Activated CD4-positive, alpha-beta T cell treated with anti-CD3 and anti-CD28 coated beads, Interleukin-2, amount 50 U/mL, for 4 hours (primary cell): ENCODE results near the gene SPHKAP.
"Not testable (repeated sequence)": the region's sequence is repeated elsewhere in the genome, so short reads cannot be mapped to it uniquely, and the experiment has no call there.

Experiments used
- DNase-seq, 2 experiments: peaks; one replicate each; pipeline ENCODE4 v3.0.0-alpha.2; 2020

Gene SPHKAP

DNA sequence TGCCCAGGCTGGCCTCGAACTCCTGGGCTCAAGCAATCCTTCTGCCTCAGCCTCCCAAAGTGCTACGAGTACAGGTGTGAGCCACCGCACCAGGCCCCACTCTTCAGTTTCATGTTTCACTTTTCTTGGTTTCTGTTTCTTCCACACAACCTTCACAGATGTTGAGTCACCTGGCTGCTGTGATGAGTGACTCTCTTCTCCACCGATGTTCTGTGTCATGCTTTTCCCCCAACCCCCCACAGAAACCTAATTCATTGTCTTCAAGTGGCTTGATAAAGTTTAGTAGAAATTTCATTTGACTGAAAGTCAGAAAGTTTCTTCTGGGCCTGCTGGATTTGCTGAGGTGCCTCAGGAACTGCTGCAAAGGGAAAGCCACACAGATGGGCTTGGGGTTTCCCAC, 78.5 kb downstream of the SPHKAP start:
- DNase-seq = no peak

GRCh38 chr2:228094377-228094921, 87.0 kb downstream of the SPHKAP start:
- DNase-seq = no peak

- no peak for DNase-seq
Observed at GRCh38 chr2:228092056-228092455, 89.4 kb downstream of the SPHKAP start.

- no peak for DNase-seq
Observed at GRCh38 chr2:228086561-228086960, 94.9 kb downstream of the SPHKAP start.

- no peak for DNase-seq
Observed at GRCh38 chr2:228084717-228085116, 96.8 kb downstream of the SPHKAP start.

- DNase-seq = no peak
Observed at GRCh38 chr2:228083131-228083530, 98.4 kb downstream of the SPHKAP start.

DNA sequence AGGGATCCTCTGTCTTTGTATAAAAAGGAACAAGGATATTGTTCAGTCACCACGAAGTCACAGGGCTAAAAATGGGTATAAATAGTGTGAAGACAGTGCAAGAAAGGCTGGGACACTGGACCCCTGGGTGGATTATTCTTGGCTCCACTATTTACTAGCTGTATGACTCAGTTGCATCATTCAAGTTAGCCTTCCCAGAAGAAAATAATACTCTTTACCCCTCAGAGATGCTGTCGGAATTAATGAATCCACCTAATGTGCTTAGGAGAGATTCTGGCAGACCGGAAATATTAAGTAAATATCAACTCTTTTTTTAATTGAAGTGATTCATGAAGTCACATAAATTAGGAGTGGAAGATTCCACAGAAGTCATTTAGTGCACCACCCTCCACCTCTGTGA, 98.9 kb downstream of the SPHKAP start:
- DNase-seq = no peak

DNA sequence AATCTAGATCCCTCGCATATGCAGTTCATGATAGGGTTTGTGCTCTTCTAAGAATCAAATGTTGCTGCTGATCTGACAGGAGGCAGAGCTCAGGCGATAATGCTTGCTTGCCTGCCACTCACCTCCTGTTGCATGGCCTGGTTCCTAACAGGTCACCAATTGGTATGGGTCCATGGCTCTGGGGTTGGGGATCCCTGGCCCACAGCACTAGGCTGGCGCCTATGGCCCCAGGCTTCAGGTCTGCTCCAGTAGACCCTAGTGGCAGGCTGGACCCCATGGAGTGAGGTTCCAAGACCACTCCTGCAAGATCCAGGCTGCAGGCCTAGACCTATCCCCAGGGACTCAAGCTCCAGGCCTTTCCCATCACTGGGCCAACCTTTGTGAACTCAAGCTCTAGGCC, 102.3 kb downstream of the SPHKAP start:
- no peak for DNase-seq

DNA sequence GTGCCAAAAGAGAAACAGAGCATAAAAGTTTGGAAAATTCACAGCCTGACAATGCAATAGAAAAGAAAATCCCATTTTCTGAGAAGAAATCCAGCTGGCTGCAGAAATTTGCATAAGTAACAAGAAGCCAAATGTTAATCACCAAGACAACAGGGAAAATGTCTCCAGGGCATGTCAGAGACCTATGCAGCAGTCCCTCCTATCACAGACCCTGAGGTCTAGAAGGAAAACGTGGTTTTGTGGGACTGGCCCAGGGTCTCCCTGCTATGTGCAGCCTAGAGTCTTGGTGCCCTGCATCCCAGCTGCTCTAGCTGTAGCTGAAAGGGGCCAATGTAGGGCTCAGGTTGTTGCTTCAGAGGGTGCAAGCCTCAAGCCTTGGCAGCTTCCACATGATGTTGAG, 104.8 kb downstream of the SPHKAP start:
- not testable (repeated sequence) for DNase-seq

- DNase-seq = no peak
Observed at GRCh38 chr2:228072669-228073068, 108.8 kb downstream of the SPHKAP start.

DNA sequence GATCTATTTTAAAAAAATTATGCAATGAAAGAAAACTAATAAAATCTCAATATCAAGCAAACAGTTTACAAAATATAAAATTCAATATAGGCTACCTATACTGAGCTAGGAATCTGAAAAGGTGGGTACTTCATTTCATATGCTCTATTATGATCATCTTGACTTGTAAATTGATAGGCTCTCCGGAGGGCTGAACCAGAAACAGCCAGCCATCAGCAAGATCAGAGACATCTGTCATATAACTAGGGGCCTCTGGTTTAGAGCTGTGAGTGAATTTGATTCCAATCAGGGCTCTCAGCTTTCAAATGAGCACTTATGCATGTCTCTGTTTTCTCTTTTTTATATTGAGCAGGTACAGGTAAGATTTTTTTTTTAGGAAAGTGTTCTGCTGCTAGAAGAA, 114.2 kb downstream of the SPHKAP start:
- no peak for DNase-seq

- DNase-seq = no peak
Observed at GRCh38 chr2:228066126-228066798, 115.2 kb downstream of the SPHKAP start.

DNA sequence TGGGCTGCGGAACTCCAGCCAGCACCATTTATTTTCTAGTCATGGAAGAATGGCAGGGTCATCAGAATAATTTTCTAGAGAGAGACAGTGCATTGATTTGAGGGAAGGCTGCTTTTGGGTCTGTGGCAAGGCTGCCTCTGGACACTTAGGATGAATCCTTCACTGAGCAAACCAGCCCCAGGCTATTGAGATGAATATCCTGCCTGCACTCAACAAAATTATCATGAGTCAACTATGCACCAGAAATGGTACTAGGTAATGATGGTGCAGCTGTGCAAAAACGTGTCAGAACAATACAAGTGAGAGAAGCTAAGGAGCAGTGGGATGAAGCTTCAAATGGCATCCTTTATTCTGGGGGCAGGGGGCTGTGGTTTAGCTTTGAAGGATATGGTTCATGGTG, 115.8 kb downstream of the SPHKAP start:
- no peak for DNase-seq

- DNase-seq = no peak
Observed at GRCh38 chr2:228064796-228065315, 116.6 kb downstream of the SPHKAP start.

DNA sequence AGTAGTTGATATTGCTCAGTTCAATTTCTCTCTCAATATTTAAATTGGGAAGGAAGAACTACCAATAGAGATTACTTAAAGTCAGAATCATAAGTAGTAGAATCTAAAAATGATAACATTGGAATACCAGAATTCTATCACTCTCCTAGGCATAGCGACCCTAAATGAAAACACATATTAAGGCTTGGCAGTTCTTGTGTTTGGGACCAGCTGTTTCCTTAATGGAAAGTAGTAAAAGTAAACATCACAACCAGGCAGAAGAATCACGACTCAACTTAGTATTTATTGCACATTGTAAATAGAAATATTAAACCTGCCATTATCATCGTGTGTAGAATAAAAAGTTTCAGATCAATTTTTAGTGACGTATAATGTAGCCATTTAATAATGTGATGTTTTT, 117.5 kb downstream of the SPHKAP start:
- DNase-seq = no peak

GRCh38 chr2:228063558-228063957, 117.9 kb downstream of the SPHKAP start:
- DNase-seq = no peak

- DNase-seq = no peak
Observed at GRCh38 chr2:228059735-228060134, 121.8 kb downstream of the SPHKAP start.

DNA sequence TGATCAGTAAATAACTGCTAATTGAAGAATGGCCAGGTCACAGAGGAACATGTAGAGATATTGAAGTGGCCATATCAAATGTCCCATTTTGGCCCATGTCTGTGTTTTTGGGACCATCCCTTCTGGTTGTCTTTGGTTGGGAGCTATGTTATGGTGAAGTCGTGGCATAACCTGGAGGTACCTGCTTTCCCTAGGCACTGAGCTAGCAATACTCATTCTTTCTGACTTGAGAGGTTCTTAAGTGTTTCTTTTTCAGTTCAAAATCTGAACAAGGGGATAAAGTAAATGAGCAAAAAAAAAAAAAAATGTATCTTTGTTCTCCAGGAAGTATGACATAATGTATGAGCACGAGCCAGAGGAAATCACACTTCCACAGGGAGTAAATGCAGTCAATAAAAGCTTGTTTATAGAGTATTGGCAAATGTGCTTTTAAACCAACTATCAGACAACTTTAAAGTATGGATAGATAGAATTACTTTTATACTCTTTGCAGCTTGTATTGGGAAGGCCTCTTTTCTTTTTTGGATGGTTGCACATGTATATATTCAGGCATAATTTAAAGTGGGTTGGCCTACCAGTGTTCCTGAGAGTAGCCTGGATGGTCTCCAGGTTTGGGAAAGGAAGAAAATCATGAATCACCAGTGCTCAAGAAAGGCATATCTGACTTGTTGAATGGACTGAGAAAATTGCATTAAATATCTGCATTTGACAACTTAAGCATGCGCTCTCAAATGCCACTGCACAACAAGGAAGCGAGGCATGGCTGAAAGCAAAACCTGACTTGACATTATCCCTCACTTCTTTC, 125.0 kb downstream of the SPHKAP start:
- DNase-seq = no peak

GRCh38 chr2:228048838-228049490, 132.5 kb downstream of the SPHKAP start:
- DNase-seq = no peak

DNA sequence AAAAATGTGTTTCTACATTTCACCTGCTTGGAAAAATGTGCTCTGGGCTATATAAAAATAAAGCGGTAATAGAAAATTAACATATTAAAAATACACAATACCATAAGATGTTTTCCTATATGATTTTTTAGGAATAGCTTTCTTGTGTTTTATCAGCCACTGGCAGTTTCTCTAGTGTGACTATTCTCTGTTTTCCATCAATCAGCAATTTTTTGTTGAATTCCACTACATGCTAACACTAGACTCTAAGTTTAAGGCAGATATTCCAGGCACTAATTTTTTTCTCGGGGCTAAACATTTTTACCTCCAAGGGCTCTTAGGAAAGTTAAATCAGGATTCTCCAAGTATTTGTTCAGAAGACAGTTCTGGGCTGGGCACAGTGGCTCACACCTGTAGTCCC, 140.5 kb downstream of the SPHKAP start:
- DNase-seq = no peak

- DNase-seq = no peak
Observed at GRCh38 chr2:228039752-228040534, 141.5 kb downstream of the SPHKAP start.

DNA sequence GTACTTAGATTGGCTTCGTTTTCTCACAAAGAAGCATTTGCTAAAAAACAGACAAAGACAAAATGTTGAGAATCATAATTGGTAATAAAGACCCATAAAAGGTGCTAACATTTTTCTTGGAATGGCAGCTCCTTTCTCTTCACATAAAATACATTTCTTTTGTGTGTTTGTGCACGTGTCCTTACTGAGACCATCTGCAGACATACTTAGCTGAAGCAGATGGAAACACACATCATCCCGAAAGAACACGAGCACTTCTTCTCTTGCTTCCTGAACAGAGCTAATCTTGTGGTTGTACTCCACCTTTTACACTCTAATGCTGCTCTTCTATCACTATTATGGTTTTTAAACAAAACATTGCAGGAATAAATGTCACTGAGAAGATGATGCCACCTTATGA, 142.5 kb downstream of the SPHKAP start:
- DNase-seq = no peak

GRCh38 chr2:228037915-228038314, 143.6 kb downstream of the SPHKAP start:
- DNase-seq = no peak
